Fibroblast of peridontal ligament (primary cell): ENCODE data around the gene MAMDC4.

ENCODE experiments used
- DNase-seq: peaks from one replicate; pipeline ENCODE4 v3.0.0-alpha.2; 2010; ENCODE audit errors: extremely low read depth

MAMDC4 gene

GRCh38 chr9:136890661-136891060, 38.5 kb downstream of the MAMDC4 start:
- no peak for DNase-seq

- no peak for DNase-seq
Measured at GRCh38 chr9:136896027-136896426, 43.9 kb downstream of the MAMDC4 start.

GRCh38 chr9:136898483-136899100, 46.4 kb downstream of the MAMDC4 start:
- DNase-seq = no peak

GRCh38 chr9:136899196-136899595, 47.0 kb downstream of the MAMDC4 start:
- DNase-seq = no peak

- DNase-seq = no peak
Measured at GRCh38 chr9:136900556-136900955, 48.4 kb downstream of the MAMDC4 start.

- no peak for DNase-seq
Measured at GRCh38 chr9:136900988-136901515, 48.9 kb downstream of the MAMDC4 start.

- DNase-seq = no peak
Measured at GRCh38 chr9:136901516-136902258, 49.5 kb downstream of the MAMDC4 start.

GRCh38 chr9:136902259-136902821, 50.2 kb downstream of the MAMDC4 start:
- peak; percentile 44 for DNase-seq

GRCh38 chr9:136903041-136903554, 51.0 kb downstream of the MAMDC4 start:
- DNase-seq = no peak

- no peak for DNase-seq
Measured at GRCh38 chr9:136906266-136906665, 54.1 kb downstream of the MAMDC4 start.

- no peak for DNase-seq
Measured at GRCh38 chr9:136907011-136907914, 55.1 kb downstream of the MAMDC4 start.
